Renal cortex interstitium (tissue), 11 donors: ENCODE results near the gene TRA2A. TPM values are rescaled to one million over a fixed set of nuclear protein-coding genes. Genes with fewer than 3 reads are reported as not detected.

Experiments
- DNase-seq, 11 donors: peaks; one replicate each; pipeline ENCODE4 v3.0.0-alpha.2; 2013; ENCODE audit warnings: low read depth in 9 of 11, low spot score in 4 of 11; ENCODE audit errors: extremely low read depth in 1 of 11
- polyA plus RNA-seq, 3 donors: library from polyadenylated mRNA; unstranded; fragments of 120-200 nt; gene quantifications; one replicate each; pipeline ENCODE4 v1.2.1, GENCODE V29; 2013; ENCODE audit not compliant: insufficient read length in 3 of 3

Gene TRA2A
- polyA plus RNA-seq, 3 donors, result 178 to 248 (median 209) TPM

- no peak for DNase-seq
These were observed 56.8 kb downstream of the TRA2A start for GRCh38 chr7:23474829-23475575.

DNA sequence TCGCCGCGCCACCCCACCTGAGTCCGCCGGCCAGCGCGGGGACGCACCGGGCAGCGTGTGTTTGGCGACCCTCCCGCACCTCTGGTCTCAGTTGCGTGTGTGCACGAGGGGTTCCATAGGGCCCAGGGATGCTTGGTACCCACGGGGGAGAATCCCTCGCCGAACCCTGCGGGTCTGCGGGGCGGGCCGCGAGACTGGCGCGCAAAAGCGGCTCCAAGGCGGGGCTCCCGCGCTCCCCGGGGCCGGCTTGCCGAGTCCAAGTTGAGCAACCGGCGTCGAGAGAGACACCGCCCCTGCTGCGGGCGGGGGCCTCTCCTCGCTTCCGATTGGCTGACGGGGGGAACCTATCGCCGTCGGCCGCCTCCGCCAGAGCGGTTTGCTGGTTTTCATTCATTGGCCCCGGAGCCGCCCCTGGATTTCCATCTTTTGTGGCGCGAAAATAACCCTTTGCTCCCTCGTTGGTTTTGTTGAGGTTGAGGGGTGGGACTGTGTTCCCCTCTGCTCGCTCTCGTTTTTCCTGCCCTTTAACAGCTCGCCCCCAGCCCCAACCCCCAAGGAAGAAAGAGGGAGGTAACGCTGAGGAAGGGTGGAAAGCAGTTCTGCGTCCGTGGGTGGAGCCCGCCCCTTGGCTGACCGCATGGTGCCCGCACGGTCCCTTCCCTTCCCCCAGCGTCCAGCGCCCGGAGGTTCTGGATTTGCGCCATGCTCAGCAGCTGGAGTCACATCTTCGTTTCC is 57.5 kb downstream of the TRA2A start:
- DNase-seq, result peak in 10 of 11 donors; percentile 84 to 97 (median 92)

DNA sequence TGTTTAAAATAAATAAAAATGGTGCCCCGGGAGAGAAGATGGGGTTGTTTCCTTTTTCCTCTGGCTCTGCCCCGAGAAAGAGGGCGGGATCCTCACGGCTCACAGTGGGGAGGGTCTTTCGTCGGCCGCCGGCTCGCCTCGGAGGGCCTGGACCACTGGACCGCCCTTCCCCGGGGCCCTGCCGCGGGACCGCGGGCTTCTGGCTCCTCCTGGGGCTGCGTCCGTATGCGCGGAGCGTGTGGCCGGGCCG is 58.0 kb downstream of the TRA2A start:
- no peak for DNase-seq

DNA sequence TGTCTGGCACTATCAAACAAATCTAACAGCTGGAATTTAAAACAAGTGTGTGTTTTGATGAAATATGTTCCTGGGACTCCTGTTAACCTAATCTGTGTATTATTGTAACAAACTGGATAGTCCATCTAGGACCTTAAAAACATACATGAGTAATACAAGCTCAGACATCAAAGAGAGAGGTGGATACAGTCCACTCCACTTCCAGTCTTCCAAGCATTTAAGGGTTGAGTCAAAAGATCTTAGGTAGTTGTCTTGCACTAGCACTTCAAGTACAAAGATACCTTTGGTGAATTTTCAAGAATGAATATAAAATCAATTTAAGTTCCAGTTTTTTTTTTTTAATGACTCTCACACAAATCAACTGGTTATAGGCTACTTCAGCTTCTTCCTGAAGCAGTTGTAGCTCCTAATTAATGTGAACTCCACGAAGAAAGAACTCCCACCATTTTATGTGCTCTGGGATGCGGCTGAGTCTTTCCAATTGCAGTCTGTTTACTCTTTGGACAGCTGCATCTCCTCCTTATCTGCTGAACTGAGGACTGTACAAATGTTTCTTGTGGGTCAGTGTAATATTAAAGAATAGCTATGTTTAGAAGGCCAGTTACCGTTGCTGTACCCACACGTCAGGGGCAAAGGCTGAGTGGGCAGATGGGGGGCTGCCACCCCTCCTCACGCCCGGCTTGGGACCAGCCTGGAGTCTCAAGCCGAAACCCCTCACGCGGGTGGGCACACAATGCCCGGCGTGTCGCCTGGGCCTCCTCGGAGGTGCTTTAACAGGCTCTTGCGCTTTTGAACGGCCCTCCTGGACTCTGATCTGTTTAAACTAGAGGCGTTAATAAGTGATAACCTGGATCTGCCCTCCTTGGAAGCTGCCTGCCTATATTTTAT is 58.6 kb downstream of the TRA2A start:
- peak in 1 of 11 donors; percentile 22 for DNase-seq

DNA sequence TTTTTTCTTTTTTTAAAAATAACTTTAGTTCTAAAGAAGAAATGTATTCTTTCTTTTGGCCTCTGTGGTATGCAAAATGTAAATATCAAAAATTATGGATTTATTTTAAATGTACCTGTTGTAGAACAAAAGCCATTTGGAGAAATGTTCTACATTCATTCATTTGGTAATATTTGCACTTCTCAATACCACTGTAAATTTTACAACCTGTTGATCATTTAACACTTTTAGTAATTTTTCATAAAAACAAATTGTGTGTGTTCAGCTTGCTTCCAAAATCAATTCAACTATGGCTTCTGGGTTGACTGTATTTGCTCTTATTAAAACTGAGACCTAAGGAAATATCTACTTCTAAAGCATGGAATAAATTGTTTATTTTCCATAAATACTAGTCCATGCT is 59.2 kb downstream of the TRA2A start:
- no peak for DNase-seq

GRCh38 chr7:23472046-23472445 is 59.7 kb downstream of the TRA2A start:
- DNase-seq, result no peak

DNA sequence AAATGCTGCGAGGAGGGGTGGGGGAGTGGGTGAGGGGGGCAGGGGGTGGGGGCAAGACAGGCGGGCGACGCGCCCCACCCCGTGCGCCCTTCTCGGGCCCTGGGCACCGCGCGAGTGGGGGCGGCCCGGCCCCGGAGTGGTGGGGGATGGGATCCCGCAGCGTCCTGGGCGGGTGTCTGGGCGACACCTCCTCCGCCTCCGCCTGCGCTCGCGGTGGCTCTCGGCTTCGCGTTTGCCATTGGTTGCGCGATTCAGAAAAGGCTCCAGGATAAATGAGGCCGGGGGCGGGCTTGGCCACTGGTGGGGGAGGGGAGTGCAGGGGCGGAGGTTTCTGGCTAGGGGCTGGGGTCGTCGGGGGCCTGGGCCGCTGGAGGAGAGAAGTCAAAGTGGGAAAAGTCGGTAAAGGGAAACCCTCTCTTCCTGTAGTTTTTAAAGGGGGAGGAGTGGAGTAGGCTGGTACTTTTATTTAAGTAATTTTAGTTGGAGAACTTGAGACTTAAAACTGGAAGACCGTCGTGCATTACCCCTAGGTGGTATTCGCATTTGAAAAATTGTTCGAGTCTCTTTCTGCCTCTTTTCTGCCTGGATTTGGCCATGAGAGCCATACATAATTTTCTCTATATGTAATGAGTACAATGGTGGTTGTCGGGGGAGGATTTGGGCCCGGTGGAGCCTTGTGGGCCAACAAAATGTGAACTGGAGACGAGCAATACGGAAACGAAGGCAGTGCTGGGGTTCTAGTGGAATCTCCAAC is 60.5 kb downstream of the TRA2A start:
- peak in 8 of 11 donors; percentile 72 to 88 (median 84) for DNase-seq

DNA sequence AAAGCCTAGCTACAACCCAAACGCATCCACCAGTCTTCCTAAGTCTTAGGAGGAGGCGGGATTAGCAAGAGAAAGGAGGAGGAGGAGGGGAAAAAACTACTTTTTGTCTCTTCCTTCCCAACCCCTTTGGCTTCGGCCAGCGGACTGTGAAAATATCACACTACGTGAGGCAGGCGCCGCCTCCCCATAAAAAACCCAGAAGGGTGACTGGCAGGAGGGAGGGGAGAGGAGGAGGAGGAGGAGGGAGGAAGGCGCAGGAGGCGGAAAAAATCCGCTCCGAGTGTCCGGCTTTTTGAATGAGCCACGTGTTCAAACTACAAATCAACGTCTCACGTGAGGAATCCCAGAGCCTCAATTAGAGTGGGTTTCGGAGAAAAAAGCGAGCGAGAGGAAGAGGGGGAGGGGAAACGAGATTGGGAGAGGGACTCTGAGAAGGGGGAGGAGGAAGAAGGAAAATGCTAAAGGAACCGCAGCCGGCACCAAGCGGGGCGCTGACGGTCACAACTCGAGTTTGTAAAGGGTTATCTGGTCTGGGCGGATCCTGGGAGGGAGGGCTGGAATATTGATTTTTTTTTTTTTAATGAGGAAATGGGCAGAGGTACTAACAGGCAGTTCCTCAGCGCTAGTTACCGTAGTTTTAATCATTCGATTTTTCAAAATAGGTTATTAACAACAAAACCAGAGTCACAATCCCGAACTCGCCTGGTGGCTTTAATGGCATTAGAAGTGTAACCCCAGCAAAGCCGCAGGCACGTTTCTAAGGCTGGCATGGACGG is 61.3 kb downstream of the TRA2A start, which contains the start of gene IGF2BP3:
TSS of gene IGF2BP3 (minus strand) at position 162 of the 776 bp plus-strand sequence. CDS start 381 bp downstream, outside the sequence.
- peak in 10 of 11 donors; percentile 81 to 94 (median 90) for DNase-seq

DNA sequence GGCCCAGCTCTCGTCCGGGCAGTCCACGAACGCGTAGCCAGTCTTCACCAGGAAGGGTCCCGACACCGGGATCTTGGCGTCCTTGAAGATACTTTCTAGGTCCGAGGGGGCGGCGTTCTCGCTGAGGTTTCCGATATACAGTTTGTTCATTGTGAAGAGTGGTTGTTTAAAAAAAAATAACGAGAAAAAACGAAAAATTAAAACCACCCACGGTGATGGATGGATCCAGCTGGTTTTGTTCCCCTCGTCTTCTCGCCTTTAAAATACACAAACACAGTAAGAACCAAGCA is 61.9 kb downstream of the TRA2A start:
- DNase-seq, result no peak

DNA sequence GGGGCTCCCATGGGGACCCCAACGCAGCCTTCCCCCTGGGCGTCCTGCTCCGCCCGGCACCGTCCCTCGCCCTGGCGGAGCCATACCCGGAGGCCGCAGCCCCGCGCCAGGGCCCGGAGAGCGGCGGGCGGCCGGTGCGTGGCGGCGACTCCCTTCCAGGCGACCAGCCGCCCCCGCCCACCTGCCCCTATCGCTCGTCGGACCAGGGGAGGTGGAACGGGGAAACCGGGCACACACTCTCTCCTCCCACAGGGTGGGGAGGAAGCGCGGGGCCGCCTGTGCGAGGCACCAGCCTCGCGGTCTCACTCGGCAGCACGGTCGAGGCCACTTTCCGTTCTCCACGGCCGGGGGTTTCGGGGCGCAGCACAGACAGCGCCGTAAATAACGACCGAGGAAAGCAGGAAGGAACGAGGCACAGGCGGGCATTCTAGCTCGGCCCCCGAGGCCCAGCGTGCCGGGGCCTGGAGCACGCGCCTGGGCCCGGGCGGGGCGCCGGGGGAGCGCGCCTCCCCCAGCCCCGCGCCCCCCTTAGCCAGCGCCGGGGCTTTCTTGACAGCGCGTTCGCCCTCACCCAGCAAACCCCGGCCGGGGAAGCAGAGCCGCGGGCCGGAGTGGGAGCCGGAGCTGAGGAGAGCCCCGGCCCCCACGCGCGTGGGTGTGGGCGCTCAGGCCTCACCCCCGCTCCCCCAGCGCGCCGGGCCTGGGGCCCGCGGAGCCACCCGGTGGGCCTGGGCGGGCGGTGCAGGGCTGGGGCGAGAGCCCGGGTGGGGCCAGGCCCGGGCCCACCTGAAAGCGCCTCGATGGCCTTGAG is 62.4 kb downstream of the TRA2A start:
- DNase-seq, result peak in 1 of 11 donors; percentile 29

GRCh38 chr7:23468526-23469149 is 63.1 kb downstream of the TRA2A start:
- DNase-seq, result peak in 1 of 11 donors; percentile 28

DNA sequence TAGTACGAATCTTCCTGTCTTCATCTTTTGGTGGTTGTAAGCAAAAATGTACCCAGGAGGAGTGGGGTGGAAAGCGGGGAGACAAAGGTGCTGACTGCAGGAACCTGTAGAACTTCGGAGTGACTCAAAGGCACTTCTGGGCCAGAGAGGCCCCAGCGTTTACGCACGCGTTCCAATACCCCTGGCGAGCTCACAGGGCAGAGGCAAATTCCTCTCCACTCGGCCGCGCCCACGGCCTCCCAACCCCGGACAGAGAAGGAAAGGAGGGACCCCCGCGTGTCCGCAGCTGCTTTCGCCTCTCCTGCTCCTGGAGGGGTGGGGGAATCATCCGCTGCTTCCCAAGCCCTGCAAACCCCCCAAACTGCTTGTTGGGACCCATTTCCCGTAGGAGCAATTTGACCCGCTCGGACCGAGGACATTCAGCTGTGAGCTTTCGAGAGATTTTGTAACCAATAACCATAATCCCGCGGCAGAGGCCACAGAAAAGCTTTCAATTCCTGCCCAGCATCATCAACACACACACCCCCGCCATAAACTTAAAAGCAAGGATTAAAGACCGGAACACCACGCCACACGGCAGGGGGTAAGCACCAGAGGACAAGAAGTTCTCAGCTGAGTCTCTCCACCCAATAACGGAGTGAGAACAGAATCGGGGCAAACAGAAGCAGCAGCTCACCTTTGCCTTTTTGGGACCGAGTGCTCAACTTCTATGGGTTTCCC is 63.8 kb downstream of the TRA2A start:
- DNase-seq, result peak in 2 of 11 donors; percentile 22 to 51

DNA sequence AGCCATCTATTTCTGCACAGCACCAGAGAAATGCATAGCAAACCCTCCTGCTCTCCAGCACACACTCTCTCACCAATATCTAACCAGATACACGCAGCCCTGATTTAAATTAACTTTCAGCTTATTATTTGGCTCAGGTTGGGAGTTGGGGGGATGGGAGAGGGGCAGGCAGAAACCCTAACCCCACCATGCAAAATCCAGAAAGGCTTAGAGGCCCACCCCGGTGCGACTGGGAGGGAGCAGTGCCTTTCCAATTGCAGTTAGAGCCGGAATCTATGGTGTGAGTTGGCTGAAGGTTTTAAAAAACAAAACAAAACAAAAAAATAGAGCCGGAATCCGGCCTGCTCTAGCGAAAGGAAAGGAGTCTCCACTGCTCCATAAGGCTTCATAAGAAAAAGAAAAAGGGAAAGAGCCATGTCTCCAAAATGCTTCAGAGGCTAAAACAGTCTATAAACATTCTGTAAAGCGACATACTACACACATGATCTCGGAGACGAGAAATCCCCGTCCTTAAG is 64.4 kb downstream of the TRA2A start:
- no peak for DNase-seq

DNA sequence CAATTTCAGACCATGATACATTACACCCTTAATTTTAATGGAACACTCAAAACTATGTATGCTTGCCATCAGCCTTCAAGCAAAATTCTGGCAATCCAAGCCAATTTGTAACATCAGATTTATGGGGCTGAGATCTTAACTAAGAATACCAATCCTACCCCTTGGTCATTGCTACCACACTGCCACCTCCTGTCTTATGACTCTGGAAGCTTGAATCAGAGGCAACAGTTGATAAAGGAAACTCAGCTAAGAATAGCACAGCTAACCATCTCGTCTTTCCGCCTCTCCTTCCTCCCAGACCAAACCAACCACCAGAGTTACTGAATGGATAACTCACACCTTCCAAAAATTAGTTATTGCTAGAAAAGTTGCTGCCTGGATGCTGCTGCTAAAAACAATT is 68.9 kb downstream of the TRA2A start:
- DNase-seq, result no peak

GRCh38 chr7:23458044-23458443 is 73.7 kb downstream of the TRA2A start:
- no peak for DNase-seq

DNA sequence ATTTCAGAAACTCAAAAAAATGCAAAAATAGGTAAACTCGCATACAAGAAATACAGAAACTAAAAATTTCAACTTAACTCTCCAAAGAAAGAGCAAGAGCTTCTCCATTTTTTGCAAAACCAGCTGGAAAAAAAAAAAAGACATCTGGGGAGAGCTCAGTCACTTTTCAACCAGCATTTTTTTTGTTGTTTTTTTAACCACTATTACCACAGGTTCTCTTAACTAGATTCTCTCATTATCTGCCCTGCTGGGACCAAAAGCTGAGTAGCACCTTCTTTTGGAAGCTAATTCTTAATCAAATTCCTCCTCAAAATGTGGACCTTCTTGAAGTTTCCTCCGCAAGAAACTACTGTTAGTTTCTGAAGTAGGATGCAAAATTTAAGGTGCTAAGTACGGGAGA is 75.7 kb downstream of the TRA2A start:
- DNase-seq, result no peak
